ENCODE results near the gene PLCB3. TPM values are rescaled to one million over a fixed set of nuclear protein-coding genes. Genes with fewer than 3 reads are reported as not detected.

The PLCB3 gene
- polyA plus RNA-seq, 1 experiment, result 11.7 TPM

DNA sequence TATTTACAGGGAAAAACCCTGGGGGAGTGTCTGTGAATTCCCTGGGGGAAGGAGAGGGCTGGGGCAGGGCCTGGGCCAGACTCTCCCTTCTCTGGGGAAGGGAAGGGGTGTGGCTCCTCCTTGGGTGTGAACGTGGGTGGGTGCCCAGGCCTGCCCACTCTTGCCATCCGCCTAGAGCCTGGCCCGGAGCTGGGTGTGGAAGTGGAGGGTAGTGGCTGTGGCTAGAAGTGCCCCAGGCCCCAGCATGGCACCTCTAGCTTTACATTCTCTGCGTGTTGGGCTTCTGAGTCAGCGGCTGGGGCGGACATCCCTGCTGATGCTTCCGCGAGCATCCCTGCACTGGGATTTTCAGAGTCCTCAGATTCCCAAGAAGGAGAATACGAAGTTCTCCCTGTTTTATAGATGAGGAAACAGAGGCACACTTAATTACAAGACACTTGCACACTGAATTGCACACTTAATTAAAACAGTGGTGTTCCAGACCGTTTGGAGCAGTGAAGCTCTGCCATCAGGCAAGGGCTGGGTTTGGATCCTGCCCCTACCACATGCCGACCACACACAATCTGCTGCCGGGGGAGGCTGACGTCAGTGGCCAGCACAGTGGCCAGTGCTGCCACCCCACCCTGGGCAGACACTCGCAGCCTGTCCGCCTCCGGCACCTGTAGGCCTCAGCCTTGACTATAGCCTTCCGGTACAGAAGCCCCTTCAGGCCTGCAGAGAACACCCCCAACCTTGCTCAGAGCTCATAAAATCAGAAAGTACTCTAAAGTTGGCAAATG is 25.5 kb downstream of the PLCB3 start:
- ChIA-PET CTCF (interaction anchor here (0.6 to 1.5 kb wide), 4 partner anchors 16 to 36 kb away, joined by 3 to 11 read pairs (median 5); partner anchors contain the start of gene FKBP2), POLR2A (no interaction called here)
- Histone ChIP-seq H3K27me3 (ENCODE audit: control insufficient read depth, insufficient read depth, low read length) (no peaks in the 10 kb centered on the region), H3K4me3 (ENCODE audit: low read depth, low read length) (no peak overlapping the region), H3K27ac (ENCODE audit: low read depth, low read length) (no peak overlapping the region), H3K9me3 (ENCODE audit: control insufficient read depth, insufficient read depth, low read length) (no peaks in the 10 kb centered on the region)
- DNase-seq (ENCODE audit: low read depth, low spot score), result no peak
- TF ChIP-seq, protein P1, sequence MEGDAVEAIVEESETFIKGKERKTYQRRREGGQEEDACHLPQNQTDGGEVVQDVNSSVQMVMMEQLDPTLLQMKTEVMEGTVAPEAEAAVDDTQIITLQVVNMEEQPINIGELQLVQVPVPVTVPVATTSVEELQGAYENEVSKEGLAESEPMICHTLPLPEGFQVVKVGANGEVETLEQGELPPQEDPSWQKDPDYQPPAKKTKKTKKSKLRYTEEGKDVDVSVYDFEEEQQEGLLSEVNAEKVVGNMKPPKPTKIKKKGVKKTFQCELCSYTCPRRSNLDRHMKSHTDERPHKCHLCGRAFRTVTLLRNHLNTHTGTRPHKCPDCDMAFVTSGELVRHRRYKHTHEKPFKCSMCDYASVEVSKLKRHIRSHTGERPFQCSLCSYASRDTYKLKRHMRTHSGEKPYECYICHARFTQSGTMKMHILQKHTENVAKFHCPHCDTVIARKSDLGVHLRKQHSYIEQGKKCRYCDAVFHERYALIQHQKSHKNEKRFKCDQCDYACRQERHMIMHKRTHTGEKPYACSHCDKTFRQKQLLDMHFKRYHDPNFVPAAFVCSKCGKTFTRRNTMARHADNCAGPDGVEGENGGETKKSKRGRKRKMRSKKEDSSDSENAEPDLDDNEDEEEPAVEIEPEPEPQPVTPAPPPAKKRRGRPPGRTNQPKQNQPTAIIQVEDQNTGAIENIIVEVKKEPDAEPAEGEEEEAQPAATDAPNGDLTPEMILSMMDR (IDR thresholded peaks at IDR 0.05; ENCODE audit: low read depth, low read length), result no peak

DNA sequence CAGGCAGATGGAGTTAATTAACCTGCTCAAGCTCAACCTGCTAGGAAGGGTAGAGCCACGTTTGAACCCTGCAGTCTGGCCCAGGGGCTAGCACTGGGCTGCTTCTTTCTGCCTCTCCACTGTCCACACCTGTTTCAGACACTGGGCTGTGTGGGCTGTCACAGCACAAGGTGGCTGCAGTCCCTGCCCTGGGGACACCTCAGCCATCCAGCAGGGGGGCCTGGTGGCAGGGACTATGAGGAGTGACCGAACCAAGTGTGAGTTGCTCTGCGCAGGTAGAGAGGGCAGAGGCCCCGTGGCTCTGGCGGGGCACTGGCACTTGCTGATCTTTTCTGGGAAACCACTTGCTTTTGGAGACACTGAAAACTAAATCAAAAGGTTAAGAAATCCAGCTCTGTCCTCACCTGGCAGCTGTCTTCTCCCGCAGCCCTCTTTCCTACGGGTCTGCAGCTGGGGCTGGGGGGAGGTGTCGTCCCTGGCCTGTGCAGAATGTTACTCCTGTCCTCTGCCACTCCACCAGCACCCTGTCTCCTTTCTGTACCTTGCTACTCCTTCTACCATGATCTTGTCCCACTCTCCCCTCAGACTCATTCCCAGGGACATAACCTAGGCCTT is 27.4 kb downstream of the PLCB3 start:
- POLR2A ChIA-PET, result no interaction called here
- TF ChIP-seq, protein P1 (IDR thresholded peaks at IDR 0.05; ENCODE audit: low read depth, low read length), result no peak
- no peak for DNase-seq (ENCODE audit: low read depth, low spot score)
- Histone ChIP-seq H3K27ac (ENCODE audit: low read depth, low read length) (no peak overlapping the region), H3K9me3 (ENCODE audit: control insufficient read depth, insufficient read depth, low read length) (no peaks in the 10 kb centered on the region), H3K27me3 (ENCODE audit: control insufficient read depth, insufficient read depth, low read length) (no peaks in the 10 kb centered on the region), H3K4me3 (ENCODE audit: low read depth, low read length) (no peak overlapping the region)
- CTCF ChIA-PET, result interaction anchor here (1.8 kb wide), 1 partner anchor 26 kb away, joined by 13 read pairs; no protein-coding TSS in a partner anchor

DNA sequence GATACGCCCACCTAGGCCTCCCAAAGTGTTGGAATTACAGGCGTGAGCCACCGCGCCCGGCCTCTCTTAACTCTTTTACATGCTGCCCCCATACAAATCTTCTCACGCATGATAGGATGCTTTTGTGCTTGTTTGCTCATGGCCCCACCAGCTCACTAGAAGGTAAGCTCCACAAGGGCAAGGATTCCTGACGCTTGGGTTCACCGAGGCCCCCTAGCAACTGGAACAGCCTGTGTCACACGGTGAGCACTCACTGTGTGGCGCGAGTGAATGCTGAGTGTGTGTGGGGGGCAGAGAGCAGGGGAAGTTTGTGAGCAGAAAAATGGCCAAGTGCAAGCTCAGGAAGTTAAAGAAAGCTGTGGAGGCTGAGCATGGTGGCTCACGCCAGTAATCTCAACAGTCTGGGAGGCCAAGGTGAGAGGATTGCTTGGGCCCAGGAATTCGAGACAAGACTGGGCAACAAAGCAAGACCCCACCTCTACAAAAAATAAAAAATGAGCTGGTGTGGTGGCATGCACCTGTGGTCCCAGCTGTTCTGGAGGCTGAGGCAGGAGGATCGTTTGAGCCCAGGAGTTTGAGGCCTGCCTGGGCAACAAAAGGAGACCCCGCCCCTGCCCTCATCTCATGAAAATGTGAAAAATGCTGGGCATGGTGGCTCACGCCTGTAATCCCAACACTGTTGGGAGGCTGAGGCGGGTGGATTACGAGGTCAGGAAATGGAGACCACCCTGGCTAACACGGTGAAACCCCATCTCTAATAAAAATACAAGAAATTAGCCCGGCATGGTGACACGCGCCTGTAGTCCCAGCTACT is 30.8 kb downstream of the PLCB3 start:
- Histone ChIP-seq H3K27me3 (ENCODE audit: control insufficient read depth, insufficient read depth, low read length) (no peaks in the 10 kb centered on the region), H3K4me3 (ENCODE audit: low read depth, low read length) (no peak overlapping the region), H3K27ac (ENCODE audit: low read depth, low read length) (no peak overlapping the region), H3K9me3 (ENCODE audit: control insufficient read depth, insufficient read depth, low read length) (no peaks in the 10 kb centered on the region)
- no peak for DNase-seq (ENCODE audit: low read depth, low spot score)
- ChIA-PET POLR2A (interaction anchor here (0.6 kb wide), 2 partner anchors 12 to 112 kb away, joined by 6 to 10 read pairs; no protein-coding TSS in a partner anchor), CTCF (interaction anchor here (0.6 to 12.0 kb wide), 3 partner anchors 20 to 600 kb away, joined by 3 to 124 read pairs (median 11); partner anchors contain the start of gene CATSPERZ)
- TF ChIP-seq, protein P1 (IDR thresholded peaks at IDR 0.05; ENCODE audit: low read depth, low read length), result no peak

DNA sequence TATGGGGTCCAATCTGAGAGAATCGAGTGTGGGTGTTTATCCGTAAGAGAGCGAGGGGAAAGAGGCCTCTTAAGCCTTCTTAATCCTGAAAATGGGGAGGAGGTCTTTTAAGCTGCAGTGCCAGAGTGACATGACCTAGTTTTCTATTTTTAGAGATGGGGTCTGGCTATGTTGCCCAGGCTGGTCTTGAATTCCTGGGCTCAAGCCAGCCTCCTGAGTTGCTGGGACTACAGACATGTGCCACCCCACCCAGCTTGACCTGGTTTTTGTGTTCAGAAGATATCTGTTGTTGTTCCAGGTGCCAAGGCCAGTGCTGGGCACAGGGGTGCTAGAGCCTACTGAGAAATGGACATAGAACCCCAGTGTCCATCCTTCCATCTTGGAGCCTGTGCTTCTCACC is 31.8 kb downstream of the PLCB3 start:
- TF ChIP-seq, protein P1 (IDR thresholded peaks at IDR 0.05; ENCODE audit: low read depth, low read length), result no peak
- Histone ChIP-seq H3K4me3 (ENCODE audit: low read depth, low read length) (no peak overlapping the region), H3K27me3 (ENCODE audit: control insufficient read depth, insufficient read depth, low read length) (no peaks in the 10 kb centered on the region), H3K9me3 (ENCODE audit: control insufficient read depth, insufficient read depth, low read length) (no peaks in the 10 kb centered on the region), H3K27ac (ENCODE audit: low read depth, low read length) (no peak overlapping the region)
- POLR2A ChIA-PET, result interaction anchor here (0.9 to 3.7 kb wide), 2 partner anchors 12 to 42 kb away, joined by 3 to 28 read pairs; partner anchors contain the start of gene FKBP2
- CTCF ChIA-PET, result interaction anchor here (3.5 to 12.0 kb wide), 2 partner anchors 20 to 72 kb away, joined by 11 to 124 read pairs; partner anchors contain the start of gene CATSPERZ
- no peak for DNase-seq (ENCODE audit: low read depth, low spot score)

All from AG04450 (cell line).